HG03354 (cell line): Measurements from ENCODE around the gene PIP5K1A.
"Not testable (repeated sequence)": the region's sequence is repeated elsewhere in the genome, so short reads cannot be mapped to it uniquely, and the experiment has no call there.

Experiments used
- ATAC-seq: cut with Tn5 transposase; IDR thresholded peaks from one replicate; pipeline ENCODE4 v1.9.1; 2021; ENCODE audit warnings: mild to moderate bottlenecking; ENCODE audit not compliant: unreplicated experiment, poor library complexity, severe bottlenecking

The PIP5K1A gene

GRCh38 chr1:151198254-151199127 is at the start of gene PIP5K1A:
TSS of gene PIP5K1A (plus strand) at chr1:151198552. CDS start at chr1:151198997, 445 bp downstream.
- peak; percentile 87 for ATAC-seq

- ATAC-seq = peak; percentile 76
Observed at GRCh38 chr1:151156515-151156819, 41.9 kb upstream of the PIP5K1A start, which contains the start of gene TNFAIP8L2. TSS of gene TNFAIP8L2 (plus strand) at chr1:151156649. CDS start at chr1:151158698, 2,049 bp downstream.

- no peak for ATAC-seq
Observed at GRCh38 chr1:151157067-151157531, 41.3 kb upstream of the PIP5K1A start.

- ATAC-seq = no peak
Observed at GRCh38 chr1:151158326-151158725, 40.0 kb upstream of the PIP5K1A start.

GRCh38 chr1:151158751-151159251 is 39.6 kb upstream of the PIP5K1A start:
- ATAC-seq = no peak

- no peak for ATAC-seq
Observed at GRCh38 chr1:151159373-151159772, 39.0 kb upstream of the PIP5K1A start.

GRCh38 chr1:151164732-151165280 is 33.5 kb upstream of the PIP5K1A start:
- no peak for ATAC-seq

GRCh38 chr1:151165281-151165737 is 33.0 kb upstream of the PIP5K1A start:
- no peak for ATAC-seq

GRCh38 chr1:151165738-151166504 is 32.4 kb upstream of the PIP5K1A start, which contains the start of the genes LYSMD1 and SCNM1:
TSS of gene LYSMD1 (minus strand) at chr1:151165902. CDS start at chr1:151165258, 644 bp downstream.
TSS of gene SCNM1 (plus strand) at chr1:151166144. CDS start at chr1:151166153, 9 bp downstream.
- ATAC-seq = peak; percentile 87

- ATAC-seq = peak; percentile 7
Observed at GRCh38 chr1:151166505-151166956, 31.8 kb upstream of the PIP5K1A start.

- ATAC-seq = no peak
Observed at GRCh38 chr1:151167116-151167515, 31.2 kb upstream of the PIP5K1A start.

- ATAC-seq = no peak
Observed at GRCh38 chr1:151171190-151171589, 27.2 kb upstream of the PIP5K1A start.

- ATAC-seq = no peak
Observed at GRCh38 chr1:151175041-151175741, 23.2 kb upstream of the PIP5K1A start.

GRCh38 chr1:151175863-151176262 is 22.5 kb upstream of the PIP5K1A start, which contains the start of gene TMOD4:
TSS of gene TMOD4 (minus strand) at chr1:151175981. CDS start at chr1:151174875, 1,106 bp downstream.
- no peak for ATAC-seq

GRCh38 chr1:151176514-151177045 is 21.8 kb upstream of the PIP5K1A start:
- no peak for ATAC-seq

GRCh38 chr1:151184211-151184610 is 14.1 kb upstream of the PIP5K1A start:
- no peak for ATAC-seq

GRCh38 chr1:151187205-151187604 is 11.1 kb upstream of the PIP5K1A start:
- ATAC-seq = no peak

- not testable (repeated sequence) for ATAC-seq
Observed at GRCh38 chr1:151188667-151189066, 9.7 kb upstream of the PIP5K1A start.
